PC-3 (cell line): Measurements from ENCODE around the gene RGS17. TPM values are rescaled to one million over a fixed set of nuclear protein-coding genes. Genes with fewer than 3 reads are reported as not detected.

Source experiments
- ATAC-seq: fragments of 200-7000 bp; cut with Tn5 transposase; 2 replicates; pipeline ENCODE4 v1.9.1; 2020; ENCODE audit warnings: mild to moderate bottlenecking, moderate library complexity
- BruUV-seq: library from RNA; stranded (reverse); fragments of 400-500 nt; replicated peaks from 2 replicates; lab custom pipeline; 2021; lab: Mats Ljungman, UMichigan
- CTCF ChIA-PET: fragments of 300-600 bp; sonication (Branson Sonifier 250); formaldehyde crosslinking; loops from one replicate; lab custom pipeline; 2022; ENCODE audit warnings: antibody characterized with exemption; lab: Charles Lee
- POLR2A ChIA-PET: fragments of 300-600 bp; sonication (Branson Sonifier 250); formaldehyde crosslinking; loops from one replicate; lab custom pipeline; 2022; ENCODE audit warnings: antibody characterized with exemption; ENCODE audit not compliant: unreplicated experiment; lab: Charles Lee
- DNase-seq: peaks from one replicate; pipeline ENCODE4 v3.0.0-alpha.2; 2015
- H2AFZ ChIP-seq: fragments of 300-600 bp; sonication (generic); 2 replicates; pipeline ENCODE4 v1.6.0; 2016; ENCODE audit warnings: antibody characterized with exemption, low read length
- H3F3A ChIP-seq: fragments of 300-600 bp; sonication (generic); one replicate; pipeline ENCODE4 v1.6.0; 2017; ENCODE audit warnings: antibody characterized with exemption, low read length, control low read depth, mild to moderate bottlenecking; ENCODE audit not compliant: unreplicated experiment
- H3K27ac ChIP-seq: fragments of 300-600 bp; sonication (generic); 2 replicates; pipeline ENCODE4 v1.5.1; 2016; ENCODE audit warnings: mild to moderate bottlenecking, low read length
- H3K27me3 ChIP-seq: fragments of 300-600 bp; sonication (generic); 2 replicates; pipeline ENCODE4 v1.6.1; 2016; ENCODE audit warnings: low read length, mixed read lengths
- H3K36me3 ChIP-seq: fragments of 300-600 bp; sonication (generic); 2 replicates; pipeline ENCODE4 v1.6.1; 2016; ENCODE audit warnings: low read depth, mixed run types, low read length, mixed read lengths
- H3K4me1 ChIP-seq: fragments of 300-600 bp; sonication (generic); 2 replicates; pipeline ENCODE4 v1.5.1; 2016; ENCODE audit warnings: low read length; ENCODE audit not compliant: insufficient read depth
- H3K4me2 ChIP-seq: fragments of 300-600 bp; sonication (generic); 2 replicates; pipeline ENCODE4 v1.6.0; 2016; ENCODE audit warnings: low read length
- H3K4me3 ChIP-seq: fragments of 300-600 bp; sonication (generic); 2 replicates; pipeline ENCODE4 v1.5.1; 2016; ENCODE audit warnings: mild to moderate bottlenecking, low read length, mixed read lengths
- H3K79me2 ChIP-seq: fragments of 300-600 bp; sonication (generic); 2 replicates; pipeline ENCODE4 v1.6.1; 2017; ENCODE audit warnings: low read length, mixed read lengths
- H3K9ac ChIP-seq: fragments of 300-600 bp; sonication (generic); 2 replicates; pipeline ENCODE4 v1.6.0; 2016; ENCODE audit warnings: mild to moderate bottlenecking, low read length
- H3K9me2 ChIP-seq: fragments of 300-600 bp; sonication (generic); replicated peaks from 2 replicates; pipeline ENCODE4 v1.6.1; 2016; ENCODE audit warnings: mixed run types, low read length, mixed read lengths
- H3K9me3 ChIP-seq: fragments of 300-600 bp; sonication (generic); 2 replicates; pipeline ENCODE4 v1.6.1; 2016; ENCODE audit warnings: low read length, mixed read lengths
- H4K20me1 ChIP-seq: fragments of 300-600 bp; sonication (generic); 2 replicates; pipeline ENCODE4 v1.6.1; 2016; ENCODE audit warnings: low read length, mixed read lengths
- EZH2 ChIP-seq: fragments of 300-600 bp; sonication (generic); IDR thresholded peaks from one replicate; pipeline ENCODE4 v1.6.1; 2017; ENCODE audit warnings: antibody characterized with exemption, mild to moderate bottlenecking, low read length; ENCODE audit not compliant: unreplicated experiment
- EZH2phosphoT487 ChIP-seq: fragments of 300-600 bp; sonication (generic); IDR thresholded peaks from 2 replicates; pipeline ENCODE4 v1.6.1; 2018; ENCODE audit warnings: mild to moderate bottlenecking, antibody characterized with exemption, low read length, borderline replicate concordance
- intact Hi-C: fragments of 100-400 bp; cut with micrococcal nuclease; formaldehyde crosslinking; loops from 2 replicates; pipeline ENCODE4 v1.9.0; 2023
- total RNA-seq: library from RNA; depleted of rRNA; stranded (reverse); fragments of >200 nt; gene quantifications from 2 replicates; pipeline ENCODE4 v1.2.3, GENCODE V29; 2014
- TF ChIP-seq, protein P1 (sequence below): fragments of 300-600 bp; sonication (generic); conservative IDR thresholded peaks from 2 replicates; pipeline ENCODE4 v1.5.1; 2017; ENCODE audit warnings: antibody characterized with exemption, low read depth, mild to moderate bottlenecking, low read length

Gene RGS17
- total RNA-seq, 1 experiment from 2014 or later: 1.4 TPM

DNA sequence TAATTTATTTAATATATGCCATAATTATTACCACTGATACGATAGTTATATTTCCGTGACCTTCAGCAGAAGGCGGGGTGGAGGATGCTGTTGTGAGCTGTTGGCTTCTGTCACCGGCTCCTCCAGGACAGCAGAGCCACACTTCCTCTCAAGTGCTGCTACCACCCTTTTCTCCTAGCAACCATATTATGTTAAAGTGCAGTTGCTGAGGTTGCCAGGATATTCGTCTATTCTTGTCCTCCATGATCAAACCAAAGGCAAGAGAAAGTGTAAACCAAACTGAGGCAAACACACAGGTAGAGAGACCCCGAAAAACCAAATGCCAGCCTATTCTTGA, 27.8 kb downstream of the RGS17 start:
- H4K20me1 ChIP-seq: no peaks in the 10 kb centered on the region
- ATAC-seq (no peak), DNase-seq (no peak)
- ChIA-PET POLR2A (no interaction called here), CTCF (no interaction called here)
- intact Hi-C loops: no loop called here
- no peaks in the 10 kb centered on the region for H3F3A ChIP-seq
- no TSS peak for BruUV-seq
- no peak overlapping the region for H3K4me3 ChIP-seq
- no peak overlapping the region for H3K4me2 ChIP-seq
- H2AFZ ChIP-seq: no peak overlapping the region
- no peaks in the 10 kb centered on the region for H3K9me2 ChIP-seq
- no peaks in the 10 kb centered on the region for H3K36me3 ChIP-seq
- H3K9me3 ChIP-seq: no peaks in the 10 kb centered on the region
- H3K9ac ChIP-seq: no peak overlapping the region
- H3K27ac ChIP-seq: no peak overlapping the region
- H3K4me1 ChIP-seq: no peaks in the 10 kb centered on the region
- H3K27me3 ChIP-seq: no peaks in the 10 kb centered on the region
- TF ChIP-seq EZH2phosphoT487 (no peak), EZH2 (no peak)
- TF ChIP-seq, protein P1, sequence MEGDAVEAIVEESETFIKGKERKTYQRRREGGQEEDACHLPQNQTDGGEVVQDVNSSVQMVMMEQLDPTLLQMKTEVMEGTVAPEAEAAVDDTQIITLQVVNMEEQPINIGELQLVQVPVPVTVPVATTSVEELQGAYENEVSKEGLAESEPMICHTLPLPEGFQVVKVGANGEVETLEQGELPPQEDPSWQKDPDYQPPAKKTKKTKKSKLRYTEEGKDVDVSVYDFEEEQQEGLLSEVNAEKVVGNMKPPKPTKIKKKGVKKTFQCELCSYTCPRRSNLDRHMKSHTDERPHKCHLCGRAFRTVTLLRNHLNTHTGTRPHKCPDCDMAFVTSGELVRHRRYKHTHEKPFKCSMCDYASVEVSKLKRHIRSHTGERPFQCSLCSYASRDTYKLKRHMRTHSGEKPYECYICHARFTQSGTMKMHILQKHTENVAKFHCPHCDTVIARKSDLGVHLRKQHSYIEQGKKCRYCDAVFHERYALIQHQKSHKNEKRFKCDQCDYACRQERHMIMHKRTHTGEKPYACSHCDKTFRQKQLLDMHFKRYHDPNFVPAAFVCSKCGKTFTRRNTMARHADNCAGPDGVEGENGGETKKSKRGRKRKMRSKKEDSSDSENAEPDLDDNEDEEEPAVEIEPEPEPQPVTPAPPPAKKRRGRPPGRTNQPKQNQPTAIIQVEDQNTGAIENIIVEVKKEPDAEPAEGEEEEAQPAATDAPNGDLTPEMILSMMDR: no peak
- no peaks in the 10 kb centered on the region for H3K79me2 ChIP-seq

DNA sequence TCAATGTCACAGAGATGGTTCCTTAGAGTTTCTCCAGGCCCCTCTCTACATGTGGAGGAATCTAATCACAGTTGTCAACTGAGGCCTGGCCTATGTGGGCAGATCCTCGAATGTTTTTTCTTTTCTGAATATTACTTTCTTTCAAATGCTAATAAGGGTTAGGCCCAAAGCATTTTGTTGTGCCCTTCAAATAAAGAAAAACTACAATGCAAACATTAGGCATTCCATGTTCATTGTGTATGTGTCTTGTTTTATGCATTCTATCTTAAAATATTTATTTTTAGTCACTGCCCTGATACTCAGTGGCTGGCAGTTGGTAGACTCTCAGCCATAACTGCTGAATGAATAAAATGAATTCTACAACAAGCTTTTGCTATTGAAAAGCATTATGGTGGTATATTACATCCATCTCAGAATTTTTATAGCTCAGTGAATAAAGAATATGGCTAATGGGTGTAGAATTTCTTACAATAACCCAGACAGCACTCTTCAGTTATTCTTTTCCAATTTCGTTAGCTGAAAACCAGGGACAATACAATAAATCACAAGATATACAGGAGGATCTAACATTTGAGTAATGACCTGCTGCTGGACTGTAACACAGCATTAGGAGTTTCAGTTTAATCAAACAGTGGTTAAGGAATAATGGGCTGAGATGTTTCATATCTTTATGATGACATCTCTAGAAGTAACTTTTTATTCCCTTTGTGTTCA, 28.3 kb downstream of the RGS17 start:
- Histone ChIP-seq H3K9me3 (no peaks in the 10 kb centered on the region), H3K4me3 (no peak overlapping the region), H3K4me2 (no peak overlapping the region), H3K79me2 (no peaks in the 10 kb centered on the region), H3K27ac (no peak overlapping the region), H3K27me3 (no peaks in the 10 kb centered on the region), H3K4me1 (no peaks in the 10 kb centered on the region), H2AFZ (no peak overlapping the region), H3K9ac (no peak overlapping the region), H3K9me2 (no peaks in the 10 kb centered on the region), H4K20me1 (no peaks in the 10 kb centered on the region), H3K36me3 (no peaks in the 10 kb centered on the region), H3F3A (no peaks in the 10 kb centered on the region)
- ChIA-PET POLR2A (no interaction called here), CTCF (no interaction called here)
- no peak for DNase-seq
- no peak for ATAC-seq
- TF ChIP-seq, protein P1: no peak
- no peak for TF ChIP-seq EZH2
- TF ChIP-seq EZH2phosphoT487: no peak
- intact Hi-C loops: no loop called here
- BruUV-seq: no TSS peak

DNA sequence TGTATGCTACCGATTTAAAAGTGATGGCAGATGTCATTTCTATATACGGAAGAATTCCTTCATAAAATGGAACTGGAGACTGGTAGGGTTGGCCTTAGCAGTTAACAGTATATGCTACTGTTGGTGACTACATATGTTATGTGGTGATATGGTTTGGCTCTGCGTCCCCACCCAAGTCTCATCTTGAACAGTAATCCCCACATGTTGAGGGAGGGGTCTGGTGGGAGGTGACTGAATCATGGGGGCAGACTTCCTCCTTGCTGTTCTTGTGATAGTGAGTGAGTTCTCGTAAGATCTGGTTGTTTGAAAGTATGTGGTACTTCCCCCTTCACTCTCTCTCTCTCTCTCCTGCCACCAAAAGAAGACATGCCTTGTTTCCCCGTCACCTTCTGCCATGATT, 29.6 kb downstream of the RGS17 start:
- H3F3A ChIP-seq: no peaks in the 10 kb centered on the region
- no peak overlapping the region for H3K4me3 ChIP-seq
- H3K9ac ChIP-seq: no peak overlapping the region
- no peak for TF ChIP-seq EZH2
- TF ChIP-seq, protein P1: no peak
- TF ChIP-seq EZH2phosphoT487: no peak
- H4K20me1 ChIP-seq: no peaks in the 10 kb centered on the region
- H3K36me3 ChIP-seq: no peaks in the 10 kb centered on the region
- ChIA-PET POLR2A (no interaction called here), CTCF (no interaction called here)
- H3K4me2 ChIP-seq: no peak overlapping the region
- no peak overlapping the region for H3K27ac ChIP-seq
- ATAC-seq (no peak), DNase-seq (no peak)
- intact Hi-C loops: no loop called here
- H2AFZ ChIP-seq: no peak overlapping the region
- no TSS peak for BruUV-seq
- no peaks in the 10 kb centered on the region for H3K9me2 ChIP-seq
- no peaks in the 10 kb centered on the region for H3K4me1 ChIP-seq
- H3K27me3 ChIP-seq: no peaks in the 10 kb centered on the region
- no peaks in the 10 kb centered on the region for H3K79me2 ChIP-seq
- no peaks in the 10 kb centered on the region for H3K9me3 ChIP-seq
